Upper lobe of right lung (tissue), 1 donor: ENCODE data around the gene CCDC157. TPM values are rescaled to one million over a fixed set of nuclear protein-coding genes. Genes with fewer than 3 reads are reported as not detected.

ENCODE experiments used
- ATAC-seq: fragments of 200-7000 bp; cut with Tn5 transposase; one replicate; pipeline ENCODE4 v1.9.1; 2020; ENCODE audit warnings: mild to moderate bottlenecking, moderate library complexity
- DNase-seq: peaks from one replicate; pipeline ENCODE4 v3.0.0-alpha.2; 2020
- H3K27ac ChIP-seq: fragments of 200-600 bp; one replicate; pipeline ENCODE4 v1.8.0; 2022
- H3K27me3 ChIP-seq: fragments of 200-600 bp; one replicate; pipeline ENCODE4 v1.8.0; 2022; ENCODE audit warnings: mild to moderate bottlenecking
- H3K36me3 ChIP-seq: fragments of 200-600 bp; one replicate; pipeline ENCODE4 v1.8.0; 2022
- H3K4me1 ChIP-seq: fragments of 200-600 bp; one replicate; pipeline ENCODE4 v1.8.0; 2022
- H3K4me3 ChIP-seq: fragments of 200-600 bp; one replicate; pipeline ENCODE4 v1.8.0; 2022; ENCODE audit warnings: mild to moderate bottlenecking
- H3K9me3 ChIP-seq: fragments of 200-600 bp; one replicate; pipeline ENCODE4 v1.8.0; 2022
- CTCF ChIP-seq: fragments of 200-600 bp; IDR thresholded peaks from one replicate; pipeline ENCODE4 v1.8.0; 2022; ENCODE audit warnings: antibody characterized with exemption
- intact Hi-C: fragments of 100-400 bp; cut with DNase I; formaldehyde crosslinking; loops from one replicate; pipeline ENCODE4 v1.11.0; 2022
- total RNA-seq: library from RNA; stranded (reverse); fragmentation: NEBNext Ultra II Directional; extraction: Animal tissue kit (Norgen Biotek cat#: 25700); gene quantifications from one replicate; pipeline ENCODE4 v1.2.1, GENCODE V29; 2021
- donor health status: DM: no; HTN: yes; CAD: no; lungs with severe emphysema.

Gene CCDC157
- total RNA-seq, 1 donor from 2014 or later: 2.7 TPM

- Histone ChIP-seq H3K9me3 (no peaks in the 10 kb centered on the region), H3K27ac (no peak within 1 kb of the TSS), H3K27me3 (no peaks in the 10 kb centered on the region), H3K36me3 (no peaks in the 10 kb centered on the region), H3K4me1 (peaks cover 17% of the 10 kb centered on the region), H3K4me3 (peak within 1 kb of the TSS; percentile 64)
- intact Hi-C loops: loop anchor here (10.0 kb wide), 1 partner anchor 292 kb away; no protein-coding TSS in a partner anchor
- peak; percentile 88 for DNase-seq
- ATAC-seq: peak; percentile 82
- no peak for TF ChIP-seq CTCF
Observed at GRCh38 chr22:30396871-30397655, 40.3 kb downstream of the CCDC157 start, which contains the start of gene SEC14L2. TSS of gene SEC14L2 (plus strand) at chr22:30397018. CDS start at chr22:30397117, 99 bp downstream.

- intact Hi-C loops: loop anchor here (10.0 kb wide), 1 partner anchor 293 kb away; no protein-coding TSS in a partner anchor
- no peaks in the 10 kb centered on the region for H3K27me3 ChIP-seq
- no peaks in the 10 kb centered on the region for H3K9me3 ChIP-seq
- no peak for TF ChIP-seq CTCF
- no peak for DNase-seq
- H3K4me3 ChIP-seq: peak overlapping the region; percentile 64
- peaks cover 16% of the 10 kb centered on the region for H3K4me1 ChIP-seq
- no peak overlapping the region for H3K27ac ChIP-seq
- H3K36me3 ChIP-seq: no peaks in the 10 kb centered on the region
- ATAC-seq: no peak
Observed at GRCh38 chr22:30397656-30398635, 41.1 kb downstream of the CCDC157 start.

GRCh38 chr22:30398685-30399680 is 42.2 kb downstream of the CCDC157 start:
- intact Hi-C loops: loop anchor here (10.0 kb wide), 1 partner anchor 294 kb away; no protein-coding TSS in a partner anchor
- no peak overlapping the region for H3K4me3 ChIP-seq
- no peaks in the 10 kb centered on the region for H3K9me3 ChIP-seq
- no peak for ATAC-seq
- DNase-seq: no peak
- TF ChIP-seq CTCF: no peak
- H3K36me3 ChIP-seq: no peaks in the 10 kb centered on the region
- no peak overlapping the region for H3K27ac ChIP-seq
- peaks cover 13% of the 10 kb centered on the region for H3K4me1 ChIP-seq
- no peaks in the 10 kb centered on the region for H3K27me3 ChIP-seq

GRCh38 chr22:30399718-30400117 is 42.9 kb downstream of the CCDC157 start:
- Histone ChIP-seq H3K36me3 (no peaks in the 10 kb centered on the region), H3K4me1 (peaks cover 13% of the 10 kb centered on the region), H3K9me3 (no peaks in the 10 kb centered on the region), H3K4me3 (no peak overlapping the region), H3K27ac (no peak overlapping the region), H3K27me3 (no peaks in the 10 kb centered on the region)
- ATAC-seq (no peak), DNase-seq (no peak)
- intact Hi-C loops: loop anchor here (10.0 kb wide), 1 partner anchor 295 kb away; no protein-coding TSS in a partner anchor
- no peak for TF ChIP-seq CTCF
